Activated CD8-positive, alpha-beta memory T cell treated with anti-CD3 and anti-CD28 coated beads, Interleukin-2, amount 50 U/mL, for 24 hours (primary cell): ENCODE measurements around the gene FOXI3.

ENCODE experiments used
- DNase-seq: peaks from one replicate; pipeline ENCODE4 v3.0.0-alpha.2; 2020; ENCODE audit errors: extremely low read depth

The FOXI3 gene

GRCh38 chr2:88452565-88452905 is at the start of gene FOXI3:
Gene FOXI3 (minus strand): TSS chr2:88452693. CDS start chr2:88452535, 158 bp downstream.
- DNase-seq: no peak

GRCh38 chr2:88500691-88501090 is 48.2 kb upstream of the FOXI3 start:
- no peak for DNase-seq

GRCh38 chr2:88499204-88499603 is 46.7 kb upstream of the FOXI3 start:
- DNase-seq: no peak

GRCh38 chr2:88493481-88493880 is 41.0 kb upstream of the FOXI3 start:
- DNase-seq: no peak

GRCh38 chr2:88492002-88492401 is 39.5 kb upstream of the FOXI3 start:
- no peak for DNase-seq

GRCh38 chr2:88489181-88489580 is 36.7 kb upstream of the FOXI3 start:
- DNase-seq: no peak

- DNase-seq: no peak
Observed at GRCh38 chr2:88483200-88483599, 30.7 kb upstream of the FOXI3 start.

GRCh38 chr2:88481691-88482336 is 29.3 kb upstream of the FOXI3 start:
- no peak for DNase-seq

GRCh38 chr2:88472811-88473210 is 20.3 kb upstream of the FOXI3 start:
- no peak for DNase-seq

GRCh38 chr2:88471083-88471942 is 18.8 kb upstream of the FOXI3 start:
- DNase-seq: no peak

GRCh38 chr2:88469202-88470114 is 17.0 kb upstream of the FOXI3 start:
- DNase-seq: no peak

- no peak for DNase-seq
Observed at GRCh38 chr2:88464153-88464552, 11.7 kb upstream of the FOXI3 start.

- no peak for DNase-seq
Observed at GRCh38 chr2:88458633-88459032, 6.1 kb upstream of the FOXI3 start.

- no peak for DNase-seq
Observed at GRCh38 chr2:88452980-88453582, 588 bp upstream of the FOXI3 start.

- no peak for DNase-seq
Observed at GRCh38 chr2:88451811-88452564, 505 bp downstream of the FOXI3 start.

GRCh38 chr2:88450925-88451810 is 1.3 kb downstream of the FOXI3 start:
- no peak for DNase-seq

GRCh38 chr2:88450186-88450585 is 2.3 kb downstream of the FOXI3 start:
- no peak for DNase-seq

GRCh38 chr2:88448248-88448647 is 4.2 kb downstream of the FOXI3 start:
- no peak for DNase-seq

- no peak for DNase-seq
Observed at GRCh38 chr2:88443353-88443938, 9.0 kb downstream of the FOXI3 start.

- DNase-seq: no peak
Observed at GRCh38 chr2:88442473-88442872, 10.0 kb downstream of the FOXI3 start.
